Muscle layer of colon (tissue), 2 donors: ENCODE measurements around the gene ARAP1.

Experiments used
- H3K27ac ChIP-seq: one replicate; pipeline ENCODE4 v1.7.0; 2013; ENCODE audit warnings: low read depth, mild to moderate bottlenecking, low read length, moderate library complexity
- H3K27me3 ChIP-seq, 2 donors: one replicate each; pipeline ENCODE4 v1.7.0; 2013; ENCODE audit warnings: low read length in 2 of 2, mild to moderate bottlenecking in 2 of 2; ENCODE audit not compliant: insufficient read depth in 2 of 2, control insufficient read depth in 1 of 2
- H3K36me3 ChIP-seq: one replicate; pipeline ENCODE4 v1.7.0; 2013; ENCODE audit warnings: mild to moderate bottlenecking, low read length; ENCODE audit not compliant: insufficient read depth
- H3K4me1 ChIP-seq: one replicate; pipeline ENCODE4 v1.7.0; 2013; ENCODE audit warnings: mild to moderate bottlenecking, low read length; ENCODE audit not compliant: insufficient read depth
- H3K4me3 ChIP-seq, 2 donors: one replicate each; pipeline ENCODE4 v1.7.0; 2013; ENCODE audit warnings: low read length in 2 of 2, low read depth in 1 of 2, mild to moderate bottlenecking in 1 of 2, moderate library complexity in 1 of 2
- H3K9ac ChIP-seq: one replicate; pipeline ENCODE4 v1.7.0; 2013; ENCODE audit warnings: low read length
- H3K9me3 ChIP-seq: one replicate; pipeline ENCODE4 v1.7.0; 2013; ENCODE audit warnings: mild to moderate bottlenecking, low read length
- donor health status: abdominal sarcoma.
- donor health status: Adenocarcinoma of cecum.

The ARAP1 gene

GRCh38 chr11:72682238-72682857 lies 69.9 kb downstream of the ARAP1 start:
- peaks cover 15% of the 10 kb centered on the region for H3K36me3 ChIP-seq
- no peaks in the 10 kb centered on the region for H3K9me3 ChIP-seq
- no peak overlapping the region for H3K27ac ChIP-seq
- no peak overlapping the region for H3K9ac ChIP-seq
- H3K4me1 ChIP-seq, result peaks cover 19% of the 10 kb centered on the region
- peaks cover 8 to 19% of the 10 kb centered on the region in 2 donors for H3K27me3 ChIP-seq
- no peak overlapping the region for H3K4me3 ChIP-seq

- Histone ChIP-seq H3K36me3 (peaks cover 10% of the 10 kb centered on the region), H3K27me3 (peaks cover 11 to 28% of the 10 kb centered on the region in 2 donors), H3K9me3 (no peaks in the 10 kb centered on the region), H3K4me3 (no peak overlapping the region), H3K4me1 (peaks cover 19% of the 10 kb centered on the region), H3K27ac (no peak overlapping the region), H3K9ac (no peak overlapping the region)
These were observed 70.7 kb downstream of the ARAP1 start for GRCh38 chr11:72681226-72682153.

- Histone ChIP-seq H3K9me3 (no peaks in the 10 kb centered on the region), H3K36me3 (peaks cover 8% of the 10 kb centered on the region), H3K27ac (no peak overlapping the region), H3K9ac (no peak overlapping the region), H3K4me1 (peaks cover 19% of the 10 kb centered on the region), H3K4me3 (no peak overlapping the region), H3K27me3 (peaks cover 16 to 36% of the 10 kb centered on the region in 2 donors)
These were observed 71.5 kb downstream of the ARAP1 start for GRCh38 chr11:72680624-72681158.

- no peak overlapping the region for H3K27ac ChIP-seq
- H3K4me3 ChIP-seq, result no peak overlapping the region
- peaks cover 21 to 44% of the 10 kb centered on the region in 2 donors for H3K27me3 ChIP-seq
- H3K9ac ChIP-seq, result no peak overlapping the region
- H3K36me3 ChIP-seq, result no peaks in the 10 kb centered on the region
- no peaks in the 10 kb centered on the region for H3K9me3 ChIP-seq
- peaks cover 12% of the 10 kb centered on the region for H3K4me1 ChIP-seq
These were observed 72.3 kb downstream of the ARAP1 start for GRCh38 chr11:72679869-72680268.

- H3K9ac ChIP-seq, result no peak overlapping the region
- no peak overlapping the region for H3K27ac ChIP-seq
- H3K27me3 ChIP-seq, result peaks cover 35 to 58% of the 10 kb centered on the region in 2 donors
- no peaks in the 10 kb centered on the region for H3K36me3 ChIP-seq
- no peak overlapping the region for H3K4me3 ChIP-seq
- no peaks in the 10 kb centered on the region for H3K4me1 ChIP-seq
- H3K9me3 ChIP-seq, result no peaks in the 10 kb centered on the region
These were observed 73.7 kb downstream of the ARAP1 start for GRCh38 chr11:72678524-72678923.

GRCh38 chr11:72676861-72677341 lies 75.3 kb downstream of the ARAP1 start:
- no peak overlapping the region for H3K4me3 ChIP-seq
- no peak overlapping the region for H3K27ac ChIP-seq
- H3K36me3 ChIP-seq, result no peaks in the 10 kb centered on the region
- no peaks in the 10 kb centered on the region for H3K4me1 ChIP-seq
- peaks cover 40 to 73% of the 10 kb centered on the region in 2 donors for H3K27me3 ChIP-seq
- H3K9ac ChIP-seq, result no peak overlapping the region
- no peaks in the 10 kb centered on the region for H3K9me3 ChIP-seq

GRCh38 chr11:72675221-72675620 lies 77.0 kb downstream of the ARAP1 start:
- Histone ChIP-seq H3K4me3 (no peak overlapping the region), H3K9me3 (no peaks in the 10 kb centered on the region), H3K27ac (no peak overlapping the region), H3K4me1 (no peaks in the 10 kb centered on the region), H3K27me3 (peaks cover 40 to 75% of the 10 kb centered on the region in 2 donors), H3K36me3 (no peaks in the 10 kb centered on the region), H3K9ac (no peak overlapping the region)

GRCh38 chr11:72673943-72674828 lies 78.0 kb downstream of the ARAP1 start, which contains the start of gene PDE2A:
Gene PDE2A, minus strand, starts transcription at chr11:72674422. Its CDS starts 215 bp downstream, at chr11:72674207.
- Histone ChIP-seq H3K27ac (no peak within 1 kb of the TSS), H3K36me3 (no peaks in the 10 kb centered on the region), H3K9ac (no peak within 1 kb of the TSS), H3K9me3 (no peaks in the 10 kb centered on the region), H3K27me3 (peaks cover 40 to 75% of the 10 kb centered on the region in 2 donors), H3K4me3 (no peak within 1 kb of the TSS), H3K4me1 (no peaks in the 10 kb centered on the region)

- Histone ChIP-seq H3K4me3 (no peak overlapping the region), H3K36me3 (no peaks in the 10 kb centered on the region), H3K4me1 (no peaks in the 10 kb centered on the region), H3K27ac (no peak overlapping the region), H3K27me3 (peaks cover 40 to 71% of the 10 kb centered on the region in 2 donors), H3K9me3 (no peaks in the 10 kb centered on the region), H3K9ac (no peak overlapping the region)
These were observed 78.8 kb downstream of the ARAP1 start for GRCh38 chr11:72673284-72673942.

- H3K4me1 ChIP-seq, result no peaks in the 10 kb centered on the region
- H3K36me3 ChIP-seq, result no peaks in the 10 kb centered on the region
- no peak overlapping the region for H3K4me3 ChIP-seq
- H3K9me3 ChIP-seq, result peaks cover 3% of the 10 kb centered on the region
- H3K9ac ChIP-seq, result no peak overlapping the region
- no peak overlapping the region for H3K27ac ChIP-seq
- peaks cover 33 to 64% of the 10 kb centered on the region in 2 donors for H3K27me3 ChIP-seq
These were observed 79.5 kb downstream of the ARAP1 start for GRCh38 chr11:72672597-72673238.
